Fibroblast of the conjunctiva (primary cell): ENCODE measurements around the gene ERRFI1.

ENCODE experiments used
- DNase-seq: peaks from one replicate; pipeline ENCODE4 v3.0.0-alpha.2; 2010; ENCODE audit warnings: low read depth

ERRFI1 gene

DNA sequence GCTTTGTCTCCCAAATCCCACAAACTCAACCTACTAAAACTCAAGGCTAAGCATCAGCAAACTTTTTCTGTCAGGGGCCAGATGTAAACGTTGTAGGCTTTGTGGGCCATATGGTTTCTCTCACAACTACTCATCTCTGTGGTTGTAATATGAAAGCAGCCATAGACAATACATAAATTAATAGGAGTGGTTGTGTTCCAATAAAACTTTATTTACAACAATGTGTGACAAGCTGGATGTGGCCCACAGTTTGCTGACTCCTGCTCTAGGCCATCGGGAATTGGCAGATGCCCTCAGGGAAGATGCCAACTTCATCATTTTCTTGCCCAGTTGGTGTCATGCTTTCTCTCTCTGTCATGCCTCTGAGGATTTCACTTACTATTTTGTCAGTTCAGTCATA lies 17.5 kb upstream of the ERRFI1 start:
- no peak for DNase-seq

DNA sequence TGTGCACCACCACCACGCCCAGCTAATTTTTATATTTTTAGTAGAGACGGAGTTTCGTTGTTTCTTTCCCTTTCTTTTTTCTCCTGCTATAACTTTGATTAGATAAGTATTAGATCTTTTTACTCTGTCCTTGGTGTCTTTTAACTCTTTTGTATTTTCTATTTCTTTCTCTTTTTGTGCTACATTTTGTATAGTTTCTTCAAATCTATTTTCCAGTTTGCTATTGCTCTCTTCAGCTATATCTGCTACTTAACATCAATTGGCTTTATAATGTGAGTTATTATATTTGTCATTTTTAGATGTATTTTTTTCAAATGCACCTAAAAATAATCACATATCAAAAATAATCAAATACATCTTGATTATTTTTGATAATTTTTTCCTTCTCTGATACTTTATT lies 16.0 kb upstream of the ERRFI1 start:
- DNase-seq, result no peak

DNA sequence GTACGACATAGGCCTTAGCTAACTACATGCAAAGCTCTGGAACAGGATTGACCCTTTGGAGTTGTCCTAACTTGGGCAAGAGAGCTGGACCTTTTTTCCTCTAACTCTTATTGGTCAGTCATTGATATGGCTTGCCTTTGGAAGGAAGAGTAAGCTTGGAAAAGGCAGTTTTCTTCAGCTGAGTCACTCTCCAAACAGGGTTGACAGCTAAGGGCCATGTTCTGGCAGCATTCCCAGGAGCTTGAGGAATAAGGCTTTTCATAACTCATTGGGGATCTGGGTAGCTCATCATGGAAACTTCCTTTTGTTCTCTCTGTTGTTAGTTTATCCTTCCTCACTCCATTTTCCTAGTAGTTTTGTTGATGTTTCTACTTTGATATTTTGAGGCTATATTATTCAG lies 14.5 kb upstream of the ERRFI1 start:
- DNase-seq, result peak; percentile 97

DNA sequence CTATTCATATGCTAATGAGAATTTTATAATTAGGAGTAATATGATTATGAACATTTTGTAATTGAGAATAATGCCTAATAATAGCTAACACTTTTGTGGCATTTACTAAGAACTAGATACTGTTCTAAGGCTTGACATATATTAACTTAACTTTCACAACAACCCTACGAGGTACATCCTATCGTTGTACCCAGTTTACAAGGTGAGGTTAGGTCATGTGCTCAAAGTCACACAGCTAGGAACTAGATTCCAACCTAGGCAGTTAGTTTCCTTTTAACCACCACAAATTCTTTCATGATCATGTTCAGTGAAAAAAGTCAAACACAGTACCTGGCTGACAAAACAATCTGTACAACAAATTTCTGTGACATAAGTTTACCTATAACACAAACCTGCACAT lies 13.0 kb upstream of the ERRFI1 start:
- no peak for DNase-seq

DNA sequence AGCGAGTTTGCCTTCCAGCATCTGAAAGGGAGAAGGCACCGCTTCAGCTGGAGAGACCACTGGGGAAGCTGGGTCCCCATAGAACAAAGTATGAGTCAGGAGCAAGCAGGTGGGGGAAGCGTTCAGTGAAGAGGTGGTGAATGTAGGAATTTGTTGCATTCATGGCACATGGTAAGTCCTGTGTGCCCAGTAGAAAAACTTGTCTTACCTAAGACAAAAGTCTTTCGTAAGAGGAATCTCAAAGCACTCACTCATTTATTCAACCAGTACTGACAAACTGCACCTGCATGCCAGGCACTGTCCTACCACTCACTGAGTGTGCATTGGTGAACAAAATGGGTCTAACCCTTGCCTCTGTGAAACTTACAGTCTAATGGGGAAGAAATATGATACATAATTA lies 9.2 kb upstream of the ERRFI1 start:
- no peak for DNase-seq

DNA sequence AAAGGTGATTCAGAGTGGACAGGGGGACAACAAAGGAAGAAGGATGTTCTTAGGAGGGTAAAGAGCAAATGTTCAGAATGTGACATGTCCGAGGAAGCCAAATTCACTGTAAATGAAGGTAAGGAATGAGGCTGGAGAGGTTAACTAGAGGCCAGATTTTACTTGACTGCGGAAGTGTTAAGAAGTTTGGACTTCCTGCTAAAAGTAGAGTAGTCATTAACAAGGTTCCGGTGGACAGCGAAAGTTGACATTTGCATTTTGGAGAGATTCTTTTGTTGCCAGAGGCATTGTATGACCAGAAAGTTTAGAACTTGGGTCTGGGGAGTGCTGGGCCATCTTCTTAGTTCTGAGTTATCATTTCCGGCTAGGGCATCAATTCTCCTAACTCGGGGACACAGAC lies 7.2 kb upstream of the ERRFI1 start:
- no peak for DNase-seq

DNA sequence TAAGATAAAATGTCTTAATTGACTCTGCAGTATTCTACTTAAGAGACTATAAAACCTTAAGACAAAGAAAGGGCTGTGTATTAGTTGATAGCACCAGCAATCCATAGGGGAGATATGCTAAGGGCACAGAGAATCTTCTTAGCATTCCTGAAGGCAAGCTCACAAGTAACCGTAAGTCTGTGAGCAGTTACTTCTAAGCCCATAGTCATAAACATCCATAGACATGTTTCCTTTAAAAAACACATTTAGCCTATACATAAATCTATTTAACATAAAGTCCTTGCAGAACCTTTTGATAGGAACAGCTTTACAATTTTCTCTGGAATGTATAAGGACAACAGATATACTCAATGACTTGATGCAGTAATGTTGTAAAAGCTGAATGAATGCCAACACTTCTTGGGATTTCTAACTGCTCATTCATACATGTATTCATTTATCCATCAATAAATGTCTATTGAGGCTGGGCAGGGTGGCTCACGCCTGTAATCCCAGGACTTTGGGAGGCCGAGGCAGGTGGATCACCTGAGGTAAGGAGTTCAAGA lies 6.3 kb upstream of the ERRFI1 start:
- no peak for DNase-seq

DNA sequence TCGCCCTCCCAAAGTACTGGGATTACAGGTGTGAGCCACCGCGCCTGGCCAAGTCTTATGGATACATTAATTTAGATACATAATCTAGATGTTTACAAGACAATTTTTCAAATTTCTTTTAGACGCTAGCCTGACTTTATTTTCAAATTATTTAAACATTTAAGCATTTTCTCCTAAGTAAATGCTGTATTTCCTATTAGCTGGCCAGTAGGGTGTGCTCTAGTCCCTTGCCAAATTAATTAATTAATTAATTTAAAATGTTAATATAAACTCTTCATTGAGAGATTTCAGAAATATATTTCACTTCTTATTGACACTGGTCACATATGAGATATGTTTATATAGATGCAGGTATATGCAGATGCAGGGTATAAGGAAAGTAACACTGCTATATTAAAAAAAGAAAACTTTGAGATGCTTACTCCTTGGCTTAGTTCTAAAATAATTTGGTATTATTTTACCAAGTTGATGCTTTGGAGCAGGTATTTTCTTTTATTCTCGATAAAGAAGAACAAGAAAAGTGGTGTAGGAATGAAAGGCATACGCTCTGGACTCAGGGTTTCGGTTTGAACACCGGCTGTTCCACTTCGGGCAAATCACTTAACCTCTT lies 5.2 kb upstream of the ERRFI1 start:
- no peak for DNase-seq

DNA sequence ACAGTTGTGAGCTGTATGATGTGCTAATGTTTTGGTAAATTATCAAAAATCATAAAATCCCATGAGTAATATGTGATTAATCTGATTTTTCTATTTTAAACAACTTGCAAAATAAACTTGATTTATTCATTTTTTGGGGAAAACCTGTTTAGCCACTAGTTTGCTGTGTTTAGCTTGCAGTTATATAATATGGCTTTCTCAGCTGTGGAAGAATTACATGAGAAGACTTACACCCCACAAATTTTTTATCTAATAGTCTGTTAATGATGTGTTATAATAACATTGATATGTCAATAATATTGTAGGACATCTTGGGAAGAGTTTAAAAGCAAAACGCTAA lies 2.4 kb upstream of the ERRFI1 start:
- DNase-seq, result no peak

DNA sequence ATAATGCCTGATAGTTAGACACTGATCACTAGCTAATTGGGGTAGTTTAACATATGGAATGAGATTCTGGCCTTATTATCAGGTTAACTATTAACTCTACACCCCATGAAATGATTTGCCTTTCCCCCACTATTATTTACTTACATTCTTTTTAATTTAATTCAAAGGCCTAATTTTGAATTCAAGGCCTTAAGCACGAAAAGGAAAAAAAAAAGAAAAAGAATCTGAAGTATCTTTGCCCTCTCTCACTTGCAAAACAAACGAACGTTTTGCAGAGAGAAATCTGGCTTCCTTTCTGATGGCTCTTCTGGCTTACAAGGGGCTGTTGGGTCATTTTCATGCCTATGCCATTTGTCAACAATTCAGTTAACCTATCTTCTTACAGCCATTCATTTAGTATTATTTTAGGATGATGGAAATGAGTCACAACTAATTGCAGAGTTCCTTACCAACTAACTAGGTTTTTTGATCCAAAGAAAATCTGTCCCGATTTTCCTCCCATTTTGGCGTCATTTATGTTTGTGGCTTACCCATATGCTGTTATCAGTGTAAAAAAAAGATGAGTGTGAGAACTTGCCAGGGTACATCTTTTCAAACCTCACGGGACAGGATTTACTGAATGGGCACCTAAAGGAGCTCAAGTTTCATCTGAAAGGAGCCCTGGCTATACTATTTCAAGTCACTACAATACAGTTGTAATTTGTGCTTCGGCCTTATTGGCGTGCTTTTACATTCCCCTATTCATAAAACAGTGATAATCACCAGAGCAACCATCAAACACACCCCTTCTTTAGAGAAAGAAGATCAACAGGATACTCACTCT lies 1.9 kb upstream of the ERRFI1 start:
- no peak for DNase-seq

DNA sequence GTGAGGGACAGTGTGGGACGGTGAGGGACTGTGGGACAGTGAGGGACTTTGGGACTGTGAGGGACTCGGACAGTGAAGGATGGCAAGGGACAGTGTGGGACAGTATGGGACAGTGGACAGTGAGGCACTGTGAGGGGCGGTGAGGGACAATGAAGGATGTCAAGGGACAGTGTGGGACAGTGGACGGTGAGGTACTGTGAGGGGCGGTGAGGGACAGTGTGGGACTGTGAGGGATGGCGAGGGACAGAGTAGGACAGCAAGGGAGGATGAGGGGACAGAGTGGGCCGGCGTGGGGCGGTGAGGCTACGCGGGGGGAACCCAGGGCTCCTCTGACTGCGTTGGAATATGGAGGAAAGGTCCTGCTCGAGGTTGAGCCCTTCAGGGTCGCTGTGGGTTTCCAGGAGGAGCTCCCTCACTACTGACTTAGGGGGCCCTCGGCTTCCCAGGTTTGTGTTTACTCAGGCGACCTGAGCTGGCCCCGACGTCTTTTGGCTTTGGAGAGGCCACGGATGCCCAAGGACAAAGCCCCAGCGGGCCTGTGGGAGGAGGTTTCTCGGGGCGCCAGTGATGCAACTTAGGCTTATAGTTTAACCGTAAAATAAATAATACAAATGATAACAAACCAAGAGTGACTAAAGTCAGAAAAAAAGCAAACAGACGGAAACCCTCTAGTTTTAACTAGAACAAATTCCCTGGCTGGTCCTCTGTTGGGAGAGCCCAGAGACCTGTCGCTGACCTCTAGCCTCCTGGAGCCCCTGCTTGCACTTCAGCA lies 1.1 kb upstream of the ERRFI1 start:
- DNase-seq, result no peak

DNA sequence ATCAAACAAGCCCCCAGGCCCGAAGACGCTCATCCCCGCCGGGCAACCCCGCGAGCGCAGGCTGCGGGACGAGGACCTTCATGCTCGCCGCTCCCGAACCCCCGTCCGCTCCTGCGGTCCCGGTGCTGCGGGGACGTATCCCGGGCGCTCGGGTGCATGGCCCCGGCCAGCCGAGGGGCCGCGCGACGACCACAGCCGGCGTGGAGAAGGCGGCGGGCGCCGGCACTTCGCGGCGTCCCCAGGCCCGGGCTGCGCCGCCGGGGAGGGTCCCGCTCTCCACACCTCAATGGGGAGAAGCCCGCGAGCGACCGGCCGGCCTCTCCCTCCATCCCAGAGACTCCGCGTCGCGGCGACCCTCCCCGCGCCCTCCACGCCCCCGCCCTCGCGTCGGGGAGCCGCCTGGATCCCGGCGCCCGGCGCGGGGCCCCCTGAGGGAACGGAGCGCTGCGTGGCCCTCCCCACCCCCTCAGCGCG lies 401 bp downstream of the ERRFI1 start:
- no peak for DNase-seq

DNA sequence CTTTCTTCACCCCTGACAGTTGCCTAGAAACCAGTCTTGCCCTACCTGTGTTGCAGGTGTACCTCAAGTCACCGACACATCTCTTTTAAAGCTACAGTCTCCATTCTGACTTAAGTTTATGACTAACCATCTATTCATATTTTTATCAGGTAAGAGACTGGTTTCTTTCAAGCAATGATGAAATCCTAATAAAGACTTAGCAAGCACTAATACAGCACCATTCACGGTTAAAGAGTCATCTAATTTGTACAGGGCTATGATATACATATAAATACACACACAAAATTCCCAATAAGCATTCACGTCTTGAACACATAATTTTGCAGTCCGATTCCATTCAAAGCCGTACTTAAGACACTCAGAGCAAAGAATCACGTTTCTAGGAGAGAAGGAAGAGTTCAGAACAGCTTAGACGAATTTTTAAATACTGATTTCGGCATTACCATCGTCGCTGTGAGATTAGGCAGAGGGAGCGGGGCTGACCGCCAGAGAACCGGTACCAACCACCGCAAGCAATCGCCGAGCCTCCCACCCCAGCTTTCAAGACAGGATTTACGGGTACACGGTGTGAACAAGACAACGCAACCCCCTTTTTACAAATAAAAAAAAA lies 943 bp downstream of the ERRFI1 start:
- no peak for DNase-seq

DNA sequence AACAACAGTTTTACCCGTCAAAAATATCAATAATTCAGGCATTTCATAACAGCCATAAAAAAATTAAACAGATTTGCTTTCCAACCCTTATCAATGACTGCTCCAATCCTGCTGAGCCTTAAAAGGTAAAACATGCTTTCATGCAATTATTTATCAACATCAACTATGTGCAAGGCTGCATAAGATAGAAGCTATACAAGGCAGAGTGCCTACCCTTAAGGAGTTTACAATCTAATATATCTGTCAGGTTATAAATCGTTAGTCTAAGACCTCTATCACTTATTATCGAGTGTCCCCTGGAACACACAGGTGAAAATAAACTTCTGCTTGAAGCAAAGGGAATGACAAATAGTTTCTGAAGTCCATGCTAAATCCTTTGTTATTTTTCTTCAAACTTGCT lies 1.8 kb downstream of the ERRFI1 start:
- no peak for DNase-seq

DNA sequence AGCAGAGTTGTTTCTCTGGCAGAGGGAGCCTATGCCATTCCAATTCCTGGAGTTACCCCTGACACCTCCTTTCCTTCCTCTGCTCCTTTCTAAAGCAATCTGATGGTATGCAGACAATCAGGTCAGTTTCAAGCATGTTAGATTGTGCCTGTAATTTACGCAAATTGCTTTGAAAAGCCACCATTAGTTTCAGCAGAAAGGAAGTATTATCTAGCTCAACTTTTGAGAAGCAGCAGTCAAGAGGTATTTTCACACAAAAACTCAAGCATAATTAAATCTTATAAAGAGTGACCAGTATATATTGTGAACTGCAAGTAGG lies 2.2 kb downstream of the ERRFI1 start:
- no peak for DNase-seq

DNA sequence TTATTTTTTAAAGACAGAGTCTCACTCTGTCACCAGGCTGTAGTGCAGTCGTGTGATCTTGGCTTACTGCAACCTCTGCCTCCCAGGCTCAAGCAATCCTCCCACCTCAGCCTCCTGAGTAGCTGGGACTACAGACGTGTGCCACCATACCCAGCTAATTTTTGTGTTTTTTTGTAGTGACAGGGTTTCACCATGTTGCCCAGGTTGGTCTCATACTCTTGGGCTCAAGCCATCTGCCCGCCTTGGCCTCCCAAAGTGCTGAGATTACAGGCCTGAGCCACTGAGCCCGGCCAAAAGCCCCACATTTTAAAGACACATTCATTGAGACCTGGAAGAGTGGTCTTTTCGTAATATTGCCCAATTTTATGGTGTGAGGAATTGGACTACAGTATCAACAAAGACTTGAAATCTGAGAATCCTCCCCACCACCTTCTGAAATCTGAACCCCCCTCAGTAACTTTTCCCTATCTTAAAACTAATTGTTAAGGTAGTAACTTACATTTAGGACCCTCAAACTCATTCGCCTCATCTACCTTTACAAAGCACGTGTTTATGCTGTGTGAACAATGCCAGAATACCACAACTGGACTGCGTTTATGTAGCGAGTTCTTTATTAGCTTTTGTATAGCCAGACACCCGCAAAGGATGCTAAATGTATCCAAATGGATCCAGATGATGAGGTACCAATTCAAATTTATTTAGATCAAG lies 2.7 kb downstream of the ERRFI1 start:
- DNase-seq, result no peak

DNA sequence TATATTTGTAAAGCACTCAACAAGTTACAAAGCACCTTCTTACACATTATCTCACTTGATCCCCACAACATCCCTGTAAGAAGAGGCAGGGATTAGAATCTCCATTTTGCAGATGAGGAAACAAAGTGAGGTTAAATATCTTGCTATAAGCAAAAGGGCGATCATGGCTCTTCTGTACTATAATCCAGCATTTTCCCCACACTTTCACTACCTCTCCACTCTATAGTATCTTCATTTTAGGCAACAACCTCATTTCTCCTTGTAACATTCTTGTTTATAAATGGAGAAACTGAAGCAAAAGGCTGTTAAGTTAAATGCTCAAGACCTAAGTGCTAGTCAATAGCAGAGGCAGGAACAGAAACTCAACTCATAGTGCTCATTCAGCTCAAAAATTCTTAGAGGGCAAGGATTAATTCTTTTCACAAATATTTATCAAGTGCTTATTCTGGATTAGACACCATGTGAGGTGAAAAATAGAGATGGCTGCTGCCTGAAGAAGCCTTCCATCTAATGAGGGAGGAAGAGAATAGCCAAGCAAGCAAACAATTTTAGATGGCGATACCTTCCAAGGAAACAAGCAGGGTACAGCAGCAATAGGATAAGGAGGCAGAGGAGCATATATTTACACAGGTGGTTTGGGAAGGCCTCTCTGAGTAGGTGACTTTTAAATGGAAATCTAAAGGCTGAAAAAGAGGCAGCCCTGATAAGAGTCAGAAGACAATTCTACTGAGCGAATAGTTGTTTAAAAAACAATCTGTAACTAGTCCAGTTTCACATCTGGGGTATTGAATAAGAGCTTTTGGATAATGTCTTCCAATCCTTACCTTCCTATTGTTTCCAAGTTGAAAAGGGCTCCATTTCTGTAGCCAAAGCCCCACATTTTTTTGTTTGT lies 3.5 kb downstream of the ERRFI1 start:
- no peak for DNase-seq

DNA sequence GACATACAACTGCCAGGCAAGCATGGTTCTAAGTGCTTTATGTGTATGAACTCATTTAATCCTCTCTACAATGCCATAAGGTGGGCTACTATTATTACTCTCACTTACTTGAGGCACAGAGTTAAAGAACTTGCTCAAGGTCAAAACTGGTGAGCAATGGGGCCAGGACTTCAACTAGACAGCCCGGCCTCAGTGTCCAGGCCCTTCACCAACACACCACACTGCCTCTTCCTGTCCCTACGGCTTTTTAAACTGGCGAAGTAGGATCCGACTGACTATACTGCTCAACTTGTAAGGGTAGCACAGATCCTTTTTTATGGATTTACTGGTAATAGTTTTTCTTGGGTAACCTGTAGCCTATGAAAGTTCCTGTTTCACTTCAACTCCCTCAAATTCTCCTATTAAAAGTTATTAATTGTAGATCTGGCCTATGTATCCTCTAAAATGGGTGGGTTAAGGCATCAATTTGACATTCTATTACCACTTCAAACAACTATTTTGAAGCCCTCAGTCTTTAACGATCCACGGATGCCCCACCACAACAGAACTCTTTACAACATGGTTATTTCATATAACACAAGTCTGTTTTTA lies 4.3 kb downstream of the ERRFI1 start:
- no peak for DNase-seq

DNA sequence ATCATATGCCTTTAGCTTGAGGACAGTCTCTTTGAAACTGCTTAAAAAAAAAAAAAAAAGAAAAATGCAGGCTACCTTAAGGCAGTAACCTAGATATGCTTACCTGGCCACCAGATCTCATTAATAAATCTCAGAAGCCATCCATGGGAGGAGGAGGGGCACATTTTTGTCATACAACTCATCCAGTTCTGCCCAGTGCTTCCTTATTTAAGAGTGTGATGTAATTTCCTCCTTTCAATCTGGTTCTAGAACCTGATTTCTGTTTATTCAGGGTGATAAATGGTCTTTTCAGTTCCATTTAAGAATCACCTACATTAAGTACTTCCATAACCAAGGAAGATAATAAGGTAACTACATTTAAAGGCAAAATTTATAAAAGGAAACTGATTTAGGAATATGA lies 6.1 kb downstream of the ERRFI1 start:
- DNase-seq, result no peak

DNA sequence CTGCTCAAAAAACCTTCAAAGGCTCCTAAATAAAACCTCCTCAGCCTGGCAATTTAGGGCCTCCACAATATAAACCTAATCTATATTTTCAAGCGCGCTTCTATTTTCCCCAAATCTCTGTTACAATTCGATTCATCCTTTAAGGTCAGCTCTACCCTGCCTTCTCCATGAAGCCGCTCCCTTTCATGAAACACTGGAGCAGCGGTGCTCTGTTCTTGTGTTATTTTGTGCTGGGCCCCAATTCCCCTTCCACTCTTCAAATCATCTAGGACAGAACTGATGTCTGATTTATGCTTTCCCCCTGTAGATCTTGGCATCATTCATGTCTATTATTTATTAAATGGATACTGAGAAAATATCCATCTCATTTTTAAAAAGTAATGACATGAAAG lies 6.9 kb downstream of the ERRFI1 start:
- DNase-seq, result no peak
